ENCODE measurements around the gene DLG2. TPM values are rescaled to one million over a fixed set of nuclear protein-coding genes. Genes with fewer than 3 reads are reported as not detected.

Gene DLG2
- total and polyA plus RNA-seq, 9 of the 15 experiments (the other 6 are each of a cell fraction or from before 2014, with no cell fraction given) = 0.52 to 1.6 (median 0.95) TPM

DNA sequence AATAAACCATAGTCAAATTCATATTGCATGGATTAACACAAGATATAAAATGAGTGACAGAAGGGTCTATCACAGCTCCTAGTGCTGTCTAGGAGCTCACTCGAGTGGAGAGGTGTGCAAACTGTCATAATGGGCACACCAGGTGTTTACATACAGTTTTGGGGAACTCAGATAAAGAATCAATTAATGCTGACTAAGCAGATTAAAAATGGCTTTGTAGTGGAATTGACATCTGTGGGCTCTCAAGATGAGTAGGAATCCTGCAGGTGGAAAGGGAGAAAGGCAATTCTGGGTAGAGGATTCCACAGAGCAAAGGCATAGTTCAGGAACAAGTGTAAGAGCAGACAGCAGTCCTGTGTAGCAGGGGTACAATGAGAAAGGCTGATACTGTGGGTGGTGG is 1844.8 kb downstream of the DLG2 start:
- intact Hi-C loops (cut with micrococcal nuclease) = no loop called here
- Histone ChIP-seq H3K36me3 (ENCODE audit: control insufficient read depth, insufficient read depth, low read length) (no peaks in the 10 kb centered on the region), H3K79me2 (ENCODE audit: control insufficient read depth, insufficient read depth, low read length) (no peaks in the 10 kb centered on the region), H3K4me1 (replicated peaks in 1 of 2; ENCODE audit: control insufficient read depth in 2 of 2, insufficient read depth in 2 of 2, low read length in 2 of 2) (no peaks in the 10 kb centered on the region), H3K9me3 (replicated peaks; ENCODE audit: control insufficient read depth, insufficient read depth, low read depth, low read length) (no peaks in the 10 kb centered on the region), H3K4me3 (no peak overlapping the region), H3K9ac (ENCODE audit: insufficient read depth in 1 of 2, low read depth in 2 of 2, low read length in 2 of 2) (no peak overlapping the region), H4K20me1 (replicated peaks; ENCODE audit: control insufficient read depth, insufficient read depth, low read length) (no peaks in the 10 kb centered on the region), H3K4me2 (ENCODE audit: insufficient read depth, low read length) (no peak overlapping the region), H2AFZ (ENCODE audit: low read depth, low read length) (no peak overlapping the region), H3K27me3 (ENCODE audit: control insufficient read depth in 2 of 2, insufficient read depth in 2 of 2, low read length in 2 of 2) (no peaks in the 10 kb centered on the region), H3K27ac (ENCODE audit: extremely low read depth, low read depth, low read length) (no peak overlapping the region), H3K9me1 (ENCODE audit: control insufficient read depth, insufficient read depth, low read length) (no peaks in the 10 kb centered on the region)
- ChIA-PET CTCF (ENCODE audit: low intra/inter-chr PET ratio) (no interaction called here), POLR2A (no interaction called here)
- in situ Hi-C loops (cut with MboI) = no loop called here
- ATAC-seq = no peak
- FAIRE-seq = no peak
- DNase-seq (ENCODE audit: extremely low read depth in 1 of 4, low spot score in 3 of 4) = no peak
- 0% methylated on average over 1 of the region's 1 CpG for WGBS (ENCODE audit: insufficient coverage, low coverage, missing lambda C conversion rate)
- BruUV-seq (replicated peaks) = no TSS peak
- TF ChIP-seq CBX1 (IDR thresholded peaks at IDR 0.05; ENCODE audit: low read depth) = no peak
- no peak for TF ChIP-seq ZNF785 (CRISPR knock-in tag; IDR thresholded peaks at IDR 0.05)
- no peak for TF ChIP-seq NEUROD1 (IDR thresholded peaks at IDR 0.05; ENCODE audit: borderline replicate concordance, low read depth, low read length, partially characterized antibody)
- TF ChIP-seq C11orf30 (IDR thresholded peaks at IDR 0.05; ENCODE audit: low read depth) = peak; percentile 83
- TF ChIP-seq, protein P1, sequence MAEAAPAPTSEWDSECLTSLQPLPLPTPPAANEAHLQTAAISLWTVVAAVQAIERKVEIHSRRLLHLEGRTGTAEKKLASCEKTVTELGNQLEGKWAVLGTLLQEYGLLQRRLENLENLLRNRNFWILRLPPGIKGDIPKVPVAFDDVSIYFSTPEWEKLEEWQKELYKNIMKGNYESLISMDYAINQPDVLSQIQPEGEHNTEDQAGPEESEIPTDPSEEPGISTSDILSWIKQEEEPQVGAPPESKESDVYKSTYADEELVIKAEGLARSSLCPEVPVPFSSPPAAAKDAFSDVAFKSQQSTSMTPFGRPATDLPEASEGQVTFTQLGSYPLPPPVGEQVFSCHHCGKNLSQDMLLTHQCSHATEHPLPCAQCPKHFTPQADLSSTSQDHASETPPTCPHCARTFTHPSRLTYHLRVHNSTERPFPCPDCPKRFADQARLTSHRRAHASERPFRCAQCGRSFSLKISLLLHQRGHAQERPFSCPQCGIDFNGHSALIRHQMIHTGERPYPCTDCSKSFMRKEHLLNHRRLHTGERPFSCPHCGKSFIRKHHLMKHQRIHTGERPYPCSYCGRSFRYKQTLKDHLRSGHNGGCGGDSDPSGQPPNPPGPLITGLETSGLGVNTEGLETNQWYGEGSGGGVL (CRISPR knock-in tag; IDR thresholded peaks at IDR 0.05) = no peak
- peak; percentile 85 for TF ChIP-seq MAFG (tag; conservative IDR thresholded peaks at IDR 0.05)
- TF ChIP-seq, protein P2, sequence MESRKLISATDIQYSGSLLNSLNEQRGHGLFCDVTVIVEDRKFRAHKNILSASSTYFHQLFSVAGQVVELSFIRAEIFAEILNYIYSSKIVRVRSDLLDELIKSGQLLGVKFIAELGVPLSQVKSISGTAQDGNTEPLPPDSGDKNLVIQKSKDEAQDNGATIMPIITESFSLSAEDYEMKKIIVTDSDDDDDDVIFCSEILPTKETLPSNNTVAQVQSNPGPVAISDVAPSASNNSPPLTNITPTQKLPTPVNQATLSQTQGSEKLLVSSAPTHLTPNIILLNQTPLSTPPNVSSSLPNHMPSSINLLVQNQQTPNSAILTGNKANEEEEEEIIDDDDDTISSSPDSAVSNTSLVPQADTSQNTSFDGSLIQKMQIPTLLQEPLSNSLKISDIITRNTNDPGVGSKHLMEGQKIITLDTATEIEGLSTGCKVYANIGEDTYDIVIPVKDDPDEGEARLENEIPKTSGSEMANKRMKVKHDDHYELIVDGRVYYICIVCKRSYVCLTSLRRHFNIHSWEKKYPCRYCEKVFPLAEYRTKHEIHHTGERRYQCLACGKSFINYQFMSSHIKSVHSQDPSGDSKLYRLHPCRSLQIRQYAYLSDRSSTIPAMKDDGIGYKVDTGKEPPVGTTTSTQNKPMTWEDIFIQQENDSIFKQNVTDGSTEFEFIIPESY (CRISPR knock-in tag; IDR thresholded peaks at IDR 0.05) = no peak
- no peak for TF ChIP-seq RBM15 (IDR thresholded peaks at IDR 0.05; ENCODE audit: insufficient read depth, low read length)
- TF ChIP-seq ZNF232 (CRISPR knock-in tag; IDR thresholded peaks at IDR 0.05) = no peak
- TF ChIP-seq FOSL1 (tag; conservative IDR thresholded peaks at IDR 0.05) = no peak
- peak; percentile 98 for TF ChIP-seq MAFK (IDR thresholded peaks at IDR 0.05; ENCODE audit: low read length)
- no peak for TF ChIP-seq HNRNPLL (IDR thresholded peaks at IDR 0.05; ENCODE audit: low read depth, low read length, poor library complexity, severe bottlenecking)
- TF ChIP-seq KAT2B (IDR thresholded peaks at IDR 0.05; ENCODE audit: low read depth, low read length) = no peak
- TF ChIP-seq ELF2 (CRISPR knock-in tag; IDR thresholded peaks at IDR 0.05) = no peak
- TF ChIP-seq CXXC5 (CRISPR knock-in tag; IDR thresholded peaks at IDR 0.05) = no peak
- peak; percentile 97 for TF ChIP-seq MAFF (IDR thresholded peaks at IDR 0.05; ENCODE audit: low read length)
- no peak for TF ChIP-seq MTA3 (IDR thresholded peaks at IDR 0.05; ENCODE audit: borderline replicate concordance)
- TF ChIP-seq TBP (optimal IDR thresholded peaks at IDR 0.05; ENCODE audit: low read depth, low read length) = no peak
- no peak for TF ChIP-seq ZKSCAN3 (CRISPR knock-in tag; IDR thresholded peaks at IDR 0.05)
- TF ChIP-seq, protein P3, sequence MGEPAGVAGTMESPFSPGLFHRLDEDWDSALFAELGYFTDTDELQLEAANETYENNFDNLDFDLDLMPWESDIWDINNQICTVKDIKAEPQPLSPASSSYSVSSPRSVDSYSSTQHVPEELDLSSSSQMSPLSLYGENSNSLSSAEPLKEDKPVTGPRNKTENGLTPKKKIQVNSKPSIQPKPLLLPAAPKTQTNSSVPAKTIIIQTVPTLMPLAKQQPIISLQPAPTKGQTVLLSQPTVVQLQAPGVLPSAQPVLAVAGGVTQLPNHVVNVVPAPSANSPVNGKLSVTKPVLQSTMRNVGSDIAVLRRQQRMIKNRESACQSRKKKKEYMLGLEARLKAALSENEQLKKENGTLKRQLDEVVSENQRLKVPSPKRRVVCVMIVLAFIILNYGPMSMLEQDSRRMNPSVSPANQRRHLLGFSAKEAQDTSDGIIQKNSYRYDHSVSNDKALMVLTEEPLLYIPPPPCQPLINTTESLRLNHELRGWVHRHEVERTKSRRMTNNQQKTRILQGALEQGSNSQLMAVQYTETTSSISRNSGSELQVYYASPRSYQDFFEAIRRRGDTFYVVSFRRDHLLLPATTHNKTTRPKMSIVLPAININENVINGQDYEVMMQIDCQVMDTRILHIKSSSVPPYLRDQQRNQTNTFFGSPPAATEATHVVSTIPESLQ (CRISPR knock-in tag; IDR thresholded peaks at IDR 0.05) = no peak

Measured in K562 (cell line).